Stimulated activated CD8-positive, alpha-beta memory T cell treated with anti-CD3 and anti-CD28 coated beads, Interleukin-15, amount 100 ng/mL, for 48 hours (primary cell): ENCODE results near the gene DRAXIN.

ENCODE experiments used
- DNase-seq, 2 donors: peaks; one replicate each; pipeline ENCODE4 v3.0.0-alpha.2; 2020; ENCODE audit warnings: low read depth in 2 of 2

The DRAXIN gene

DNA sequence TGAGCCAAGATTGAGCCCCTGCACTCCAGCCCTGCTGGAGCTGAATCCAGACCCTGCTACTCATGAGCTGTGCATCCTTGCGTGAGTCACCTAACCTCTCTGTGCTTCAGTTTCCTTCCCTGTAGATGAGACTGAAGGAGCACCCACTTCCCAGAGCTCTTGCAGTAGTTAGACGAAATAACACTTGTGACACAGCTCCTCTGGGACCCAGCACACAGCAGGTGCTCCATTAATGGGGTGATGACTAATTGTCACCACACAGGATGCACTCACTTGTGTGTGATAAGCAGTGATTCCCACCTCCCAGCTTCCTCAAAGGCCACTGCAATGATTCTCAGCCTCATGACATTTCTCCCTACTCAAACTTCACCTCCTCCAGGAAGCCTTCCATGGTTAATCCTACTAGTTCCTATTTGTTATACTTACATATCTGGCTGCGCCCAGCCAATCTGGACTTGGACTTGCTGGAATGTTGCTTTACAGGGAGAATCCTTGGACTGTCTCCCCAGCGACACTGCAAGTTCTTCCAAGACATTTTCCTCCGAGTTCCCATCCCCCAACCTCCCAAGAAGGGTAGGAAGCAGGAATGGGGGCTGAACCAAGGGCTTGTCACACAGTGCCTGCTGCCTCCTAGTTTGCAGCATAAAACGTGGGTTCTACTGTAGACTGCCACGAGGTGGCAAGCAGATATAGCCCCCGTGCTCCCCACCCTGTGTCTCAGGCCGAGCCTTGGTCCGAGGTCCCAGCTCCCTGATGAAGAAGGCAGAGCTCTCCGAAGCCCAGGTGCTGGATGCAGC lies 17.2 kb downstream of the DRAXIN start:
- no peak for DNase-seq

GRCh38 chr1:11711490-11711889 lies 20.0 kb downstream of the DRAXIN start:
- no peak for DNase-seq

GRCh38 chr1:11712285-11712684 lies 20.8 kb downstream of the DRAXIN start:
- DNase-seq, result no peak

- DNase-seq, result no peak
These were observed 21.6 kb downstream of the DRAXIN start for GRCh38 chr1:11713095-11713494.

DNA sequence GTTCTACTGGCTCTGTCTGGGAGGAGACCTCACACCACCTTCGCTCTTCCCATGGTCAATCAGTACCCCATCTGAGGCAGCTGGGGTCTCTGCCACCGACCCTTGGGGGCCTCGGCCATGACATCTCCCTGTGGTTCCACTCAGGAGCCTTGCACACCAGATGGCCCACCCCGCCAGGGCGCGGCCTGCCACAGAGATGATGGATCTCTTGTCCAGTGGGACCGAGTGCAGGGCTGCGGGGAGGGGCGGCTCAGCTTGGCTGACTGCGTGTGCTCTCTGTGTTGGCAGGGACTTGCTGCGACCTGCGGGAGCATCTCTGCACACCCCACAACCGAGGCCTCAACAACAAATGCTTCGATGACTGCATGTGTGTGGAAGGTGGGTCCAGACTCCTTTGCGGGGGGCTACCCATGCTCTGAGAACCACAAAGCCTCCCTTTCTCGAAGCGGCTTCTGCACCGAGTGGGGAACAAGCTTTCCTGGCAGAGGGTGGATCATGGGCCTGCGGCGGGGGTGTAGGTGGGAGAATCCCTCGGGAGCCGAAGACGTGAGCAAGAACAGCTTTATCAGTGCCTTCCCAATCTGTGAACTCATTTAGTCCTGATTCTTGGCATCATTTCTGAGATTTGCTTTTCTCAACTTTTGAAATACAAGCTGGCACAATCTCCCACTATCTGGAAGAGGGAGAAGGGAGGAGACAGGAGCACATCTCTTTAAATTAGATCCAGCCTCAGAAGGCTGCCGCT lies 23.5 kb downstream of the DRAXIN start:
- DNase-seq, result no peak

GRCh38 chr1:11719313-11720032 lies 28.0 kb downstream of the DRAXIN start:
- peak; percentile 52 to 56 for DNase-seq

DNA sequence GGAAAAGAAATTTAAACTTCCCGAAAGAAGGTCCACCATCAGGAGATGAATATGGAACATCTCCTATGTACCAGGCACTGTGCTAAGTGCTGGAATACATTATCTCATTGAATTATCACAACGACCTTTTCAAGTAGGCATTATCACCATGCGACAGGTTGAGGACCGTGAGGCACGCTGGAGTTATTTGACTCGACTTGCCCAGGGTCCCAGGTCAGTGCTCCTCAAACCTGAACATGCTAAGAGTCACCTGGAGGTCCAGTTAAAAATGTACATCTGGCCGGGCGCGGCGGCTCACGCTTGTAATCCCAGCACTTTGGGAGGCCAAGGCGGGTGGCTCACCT lies 28.5 kb downstream of the DRAXIN start:
- DNase-seq, result no peak

GRCh38 chr1:11720525-11720924 lies 29.0 kb downstream of the DRAXIN start:
- no peak for DNase-seq

- no peak for DNase-seq
These were observed 29.8 kb downstream of the DRAXIN start for GRCh38 chr1:11721311-11721710.

DNA sequence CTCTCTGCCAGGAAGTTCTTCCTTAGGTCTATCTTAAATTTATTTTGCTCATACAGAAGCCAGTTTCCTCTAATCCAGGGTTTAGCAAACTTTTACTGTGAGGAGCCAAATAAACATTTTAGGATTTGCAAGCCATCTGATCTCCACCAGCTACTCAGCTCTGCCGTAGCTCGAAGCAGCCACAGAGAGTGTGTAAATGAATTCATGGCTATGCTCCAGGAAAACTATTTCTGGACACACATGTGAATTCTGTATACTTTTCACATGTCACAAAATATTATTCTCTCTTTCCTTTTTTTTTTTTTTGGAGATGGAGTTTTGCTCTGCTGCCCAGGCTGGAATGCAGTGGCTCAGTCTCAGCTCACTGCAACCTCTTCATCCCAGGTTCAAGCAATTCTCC lies 31.0 kb downstream of the DRAXIN start:
- DNase-seq, result no peak

DNA sequence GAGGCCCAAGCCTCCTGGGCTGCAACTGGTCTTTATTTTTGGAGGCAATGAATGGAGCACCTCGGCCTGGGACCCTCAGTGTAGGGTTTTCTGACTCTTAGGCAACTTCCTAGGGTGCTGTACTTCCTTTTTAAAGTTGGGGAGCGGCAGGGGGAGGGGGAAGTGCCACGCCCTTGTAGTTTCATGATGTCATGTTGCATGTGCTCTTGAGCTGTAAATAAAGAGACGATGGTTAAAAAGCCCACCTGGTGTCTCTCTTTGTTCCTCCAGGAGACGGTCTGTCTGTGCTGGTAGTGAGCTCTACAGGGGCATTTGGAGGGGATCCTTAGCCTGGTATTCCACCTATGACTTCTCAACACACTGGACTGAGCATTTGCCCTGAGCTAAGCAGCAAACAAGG lies 34.1 kb downstream of the DRAXIN start:
- DNase-seq, result no peak

- no peak for DNase-seq
These were observed 35.6 kb downstream of the DRAXIN start for GRCh38 chr1:11727119-11727518.

- no peak for DNase-seq
These were observed 36.8 kb downstream of the DRAXIN start for GRCh38 chr1:11728126-11728806.

- DNase-seq, result no peak
These were observed 37.6 kb downstream of the DRAXIN start for GRCh38 chr1:11729155-11729497.

- DNase-seq, result no peak
These were observed 38.3 kb downstream of the DRAXIN start for GRCh38 chr1:11729498-11730428.

GRCh38 chr1:11730429-11730891 lies 39.0 kb downstream of the DRAXIN start:
- DNase-seq, result no peak

GRCh38 chr1:11731691-11732283 lies 40.3 kb downstream of the DRAXIN start:
- no peak for DNase-seq

DNA sequence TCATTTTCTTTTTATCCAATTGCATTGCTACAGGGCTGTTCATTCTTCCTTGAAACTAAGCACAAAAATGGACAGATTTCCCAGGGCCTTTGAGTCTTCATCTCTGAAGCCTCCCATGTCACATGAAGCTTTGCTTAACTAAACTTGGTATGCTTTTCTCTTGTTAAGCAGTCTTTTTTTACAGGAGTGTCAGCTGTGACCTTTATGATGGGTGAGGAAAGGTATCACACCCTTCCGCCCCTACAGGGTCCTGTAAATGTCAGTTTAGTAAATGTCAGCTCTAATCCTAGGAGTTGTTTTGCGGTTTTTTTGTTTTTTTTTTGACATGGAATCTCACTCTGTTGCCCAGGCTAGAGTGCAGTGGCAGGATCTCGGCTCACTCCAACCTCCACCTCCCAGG lies 41.8 kb downstream of the DRAXIN start:
- DNase-seq, result no peak

- DNase-seq, result no peak
These were observed 44.0 kb downstream of the DRAXIN start for GRCh38 chr1:11735531-11735853.

DNA sequence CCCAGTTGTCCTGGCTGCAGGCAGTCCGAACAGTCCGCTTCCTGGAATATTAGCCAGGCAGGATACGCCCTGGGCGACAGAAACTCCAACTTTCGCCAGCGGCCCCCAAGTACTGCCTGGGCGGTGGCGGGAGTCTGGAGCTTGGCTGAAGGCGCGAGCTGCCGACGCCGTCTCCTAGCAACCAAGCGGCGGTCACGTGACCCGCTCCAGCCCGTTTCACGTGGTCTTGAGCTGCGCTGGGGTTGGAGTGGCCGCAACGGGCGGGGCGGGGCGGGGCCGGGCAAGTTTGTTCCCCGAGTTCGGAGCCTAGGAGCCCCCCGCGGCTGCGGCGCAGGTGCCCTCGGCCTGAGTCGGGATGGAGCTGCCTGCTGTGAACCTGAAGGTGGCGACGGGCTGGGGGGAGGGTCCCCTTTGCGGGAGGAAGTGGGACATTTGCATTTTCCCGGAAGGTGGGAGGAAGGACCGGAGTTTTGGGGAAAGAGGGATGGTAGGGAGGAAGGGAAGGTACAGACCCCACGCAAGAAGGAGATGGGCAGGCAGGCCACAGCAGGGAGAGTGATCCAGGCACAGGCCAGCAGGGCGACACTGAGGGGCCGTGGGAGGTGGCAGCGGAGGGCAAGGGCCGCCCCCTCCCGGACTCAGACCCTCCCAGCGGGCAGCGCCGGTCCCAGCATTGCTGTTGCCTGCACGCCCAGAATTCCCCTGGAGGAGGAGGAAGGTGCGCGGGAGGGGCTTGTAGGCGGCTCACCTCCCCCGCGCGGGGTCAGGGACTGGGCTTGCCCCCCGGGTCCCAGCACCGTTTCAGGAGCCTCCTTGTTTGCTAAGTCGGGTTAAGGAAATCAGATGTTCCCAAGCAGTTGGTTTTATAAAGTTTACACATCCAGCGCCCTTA lies 44.6 kb downstream of the DRAXIN start, which contains the start of gene AGTRAP:
Gene AGTRAP (plus strand): TSS at position 283 of the 892 bp plus-strand sequence. CDS start 73 bp downstream, at position 356.
- DNase-seq, result peak; percentile 85 to 87
